GM12892 (cell line): ENCODE measurements around the gene MN1.

Experiments used
- POLR2A ChIP-seq: IDR thresholded peaks from 2 replicates; pipeline ENCODE4 v1.6.1; 2011; ENCODE audit warnings: low read depth, low read length, control low read depth
- POLR2AphosphoS5 ChIP-seq: IDR thresholded peaks from 2 replicates; pipeline ENCODE4 v1.6.1; 2011; ENCODE audit warnings: low read depth, low read length, control low read depth
- TAF1 ChIP-seq: IDR thresholded peaks from 2 replicates; pipeline ENCODE4 v1.6.1; 2011; ENCODE audit warnings: low read depth, mild to moderate bottlenecking, control low read depth, low read length, borderline replicate concordance

DNA sequence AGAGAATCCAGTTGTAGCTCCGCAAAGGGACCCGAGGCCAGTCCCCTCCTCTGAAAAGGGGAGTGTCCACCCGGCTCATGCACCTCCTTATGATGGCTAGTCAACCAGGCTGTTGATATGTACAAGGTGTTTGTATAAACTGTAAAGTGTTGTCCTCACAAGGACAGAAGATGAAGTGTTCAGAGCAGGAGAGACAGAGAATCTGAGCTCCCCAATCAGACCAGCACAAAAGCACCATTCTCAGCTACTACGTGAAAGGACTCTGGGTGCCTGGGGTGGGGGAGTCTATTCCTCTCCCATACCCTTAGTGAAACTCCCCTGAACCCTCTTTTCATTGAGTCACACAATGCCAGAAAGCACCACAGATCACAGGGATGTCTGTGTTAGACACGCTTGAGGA lies 49.4 kb downstream of the MN1 start:
- no peak for TF ChIP-seq POLR2AphosphoS5
- TF ChIP-seq TAF1: no peak
- no peak for TF ChIP-seq POLR2A
